DND-41 (cell line): Measurements from ENCODE around the gene ERG28.

Source experiments
- ATAC-seq: fragments of 200-7000 bp; cut with Tn5 transposase; 3 replicates; pipeline ENCODE4 v1.9.1; 2021; ENCODE audit warnings: low read depth; ENCODE audit not compliant: insufficient read depth
- DNase-seq: peaks from one replicate; pipeline ENCODE4 v3.0.0-alpha.2; 2020
- H2AFZ ChIP-seq: 2 replicates; pipeline ENCODE4 v1.6.0; 2012; ENCODE audit warnings: low read depth, low read length
- H3K27ac ChIP-seq: 2 replicates; pipeline ENCODE4 v1.5.1; 2012; ENCODE audit warnings: low read length, inconsistent platforms
- H3K27me3 ChIP-seq: fragments of 200-600 bp; sonication (generic); 2 replicates; pipeline ENCODE4 v1.6.0; 2012; ENCODE audit warnings: low read length, mild to moderate bottlenecking, inconsistent platforms; ENCODE audit not compliant: insufficient read depth, poor library complexity
- H3K36me3 ChIP-seq: 2 replicates; pipeline ENCODE4 v1.5.1; 2012; ENCODE audit warnings: low read length, inconsistent platforms; ENCODE audit not compliant: insufficient read depth
- H3K4me1 ChIP-seq: 2 replicates; pipeline ENCODE4 v1.5.1; 2012; ENCODE audit warnings: mild to moderate bottlenecking, low read length; ENCODE audit not compliant: insufficient read depth
- H3K4me2 ChIP-seq: 2 replicates; pipeline ENCODE4 v1.6.0; 2012; ENCODE audit warnings: mild to moderate bottlenecking, moderate library complexity, low read length, inconsistent platforms; ENCODE audit not compliant: insufficient read depth
- H3K4me3 ChIP-seq, 2 experiments: fragments of 200-600 bp in 1 of 2; shearing (Covaris generic) in 1 of 2; 2 replicates each; pipeline ENCODE4 v1.5.1; 2012 to 2016; ENCODE audit warnings: inconsistent platforms in 2 of 2, low read length in 2 of 2, mild to moderate bottlenecking in 2 of 2, low read depth in 1 of 2, moderate library complexity in 1 of 2
- H3K79me2 ChIP-seq: 2 replicates; pipeline ENCODE4 v1.6.0; 2012; ENCODE audit warnings: low read length, inconsistent platforms; ENCODE audit not compliant: insufficient read depth
- H3K9ac ChIP-seq: 2 replicates; pipeline ENCODE4 v1.6.0; 2012; ENCODE audit warnings: low read depth, mild to moderate bottlenecking, inconsistent platforms, low read length, moderate library complexity
- H3K9me3 ChIP-seq: 2 replicates; pipeline ENCODE4 v1.5.1; 2012; ENCODE audit warnings: low read length, moderate library complexity, mild to moderate bottlenecking, inconsistent platforms; ENCODE audit not compliant: insufficient read depth, severe bottlenecking
- H4K20me1 ChIP-seq: 2 replicates; pipeline ENCODE4 v1.6.0; 2012; ENCODE audit warnings: low read length; ENCODE audit not compliant: insufficient read depth
- CTCF ChIP-seq: IDR thresholded peaks from 2 replicates; pipeline ENCODE4 v1.5.1; 2012; ENCODE audit warnings: borderline replicate concordance, low read length, moderate library complexity, mild to moderate bottlenecking; ENCODE audit not compliant: poor library complexity, severe bottlenecking; ENCODE audit errors: extremely low read depth
- EZH2 ChIP-seq: IDR thresholded peaks from 3 replicates; pipeline ENCODE4 v1.6.1; 2012; ENCODE audit warnings: borderline replicate concordance, low read depth, mild to moderate bottlenecking, moderate library complexity, low read length, inconsistent platforms; ENCODE audit not compliant: severe bottlenecking

Gene ERG28

GRCh38 chr14:75630695-75631452, 29.8 kb downstream of the ERG28 start:
- DNase-seq: no peak
- H3K9me3 ChIP-seq: no peaks in the 10 kb centered on the region
- H3K4me3 ChIP-seq: no peak overlapping the region
- H4K20me1 ChIP-seq: no peaks in the 10 kb centered on the region
- no peak overlapping the region for H3K4me2 ChIP-seq
- no peak overlapping the region for H2AFZ ChIP-seq
- ATAC-seq: no peak
- H3K9ac ChIP-seq: no peak overlapping the region
- no peaks in the 10 kb centered on the region for H3K79me2 ChIP-seq
- H3K4me1 ChIP-seq: no peaks in the 10 kb centered on the region
- no peaks in the 10 kb centered on the region for H3K36me3 ChIP-seq
- no peak overlapping the region for H3K27ac ChIP-seq
- H3K27me3 ChIP-seq: peaks cover 29% of the 10 kb centered on the region
- no peak for TF ChIP-seq CTCF
- no peak for TF ChIP-seq EZH2

GRCh38 chr14:75628816-75629215, 31.9 kb downstream of the ERG28 start:
- ATAC-seq (no peak), DNase-seq (no peak)
- H3K27me3 ChIP-seq: peaks cover 27% of the 10 kb centered on the region
- no peaks in the 10 kb centered on the region for H4K20me1 ChIP-seq
- H3K27ac ChIP-seq: no peak overlapping the region
- H3K36me3 ChIP-seq: no peaks in the 10 kb centered on the region
- no peaks in the 10 kb centered on the region for H3K4me1 ChIP-seq
- H3K4me2 ChIP-seq: no peak overlapping the region
- TF ChIP-seq CTCF (no peak), EZH2 (no peak)
- no peak overlapping the region for H3K9ac ChIP-seq
- no peaks in the 10 kb centered on the region for H3K9me3 ChIP-seq
- no peak overlapping the region for H2AFZ ChIP-seq
- H3K79me2 ChIP-seq: no peaks in the 10 kb centered on the region
- H3K4me3 ChIP-seq: no peak overlapping the region

GRCh38 chr14:75627406-75627805, 33.3 kb downstream of the ERG28 start:
- no peak overlapping the region for H3K9ac ChIP-seq
- no peaks in the 10 kb centered on the region for H3K9me3 ChIP-seq
- ATAC-seq: no peak
- H3K4me1 ChIP-seq: no peaks in the 10 kb centered on the region
- no peaks in the 10 kb centered on the region for H3K79me2 ChIP-seq
- no peak overlapping the region for H3K4me2 ChIP-seq
- TF ChIP-seq CTCF: no peak
- no peak for TF ChIP-seq EZH2
- no peak overlapping the region for H3K27ac ChIP-seq
- no peaks in the 10 kb centered on the region for H3K36me3 ChIP-seq
- H3K4me3 ChIP-seq: no peak overlapping the region
- peaks cover 27% of the 10 kb centered on the region for H3K27me3 ChIP-seq
- H4K20me1 ChIP-seq: no peaks in the 10 kb centered on the region
- no peak for DNase-seq
- H2AFZ ChIP-seq: no peak overlapping the region
